Fibroblast of lung (primary cell): ENCODE data around the gene PFDN6. TPM values are rescaled to one million over a fixed set of nuclear protein-coding genes. Genes with fewer than 3 reads are reported as not detected.

ENCODE experiments used
- DNase-seq, 2 donors: peaks; one replicate each; pipeline versions ENCODE4 v3.0.0 to v3.0.0-alpha.2; 2010; ENCODE audit warnings: low read depth in 2 of 2
- H2AFZ ChIP-seq: 2 replicates; pipeline ENCODE4 v1.5.1; 2012; ENCODE audit warnings: low read length, control low read depth, inconsistent platforms
- H3K27ac ChIP-seq: 2 replicates; pipeline ENCODE4 v1.5.1; 2011; ENCODE audit warnings: low read length, control low read depth; ENCODE audit not compliant: insufficient read depth
- H3K27me3 ChIP-seq: 2 replicates; pipeline ENCODE4 v1.5.1; 2011; ENCODE audit warnings: mild to moderate bottlenecking, low read length; ENCODE audit not compliant: control insufficient read depth, insufficient read depth
- H3K36me3 ChIP-seq: 2 replicates; pipeline ENCODE4 v1.5.1; 2011; ENCODE audit warnings: low read length; ENCODE audit not compliant: control insufficient read depth, insufficient read depth
- H3K4me1 ChIP-seq: 2 replicates; pipeline ENCODE4 v1.5.1; 2011; ENCODE audit warnings: low read length; ENCODE audit not compliant: control insufficient read depth, insufficient read depth; ENCODE audit errors: extremely low read depth
- H3K4me2 ChIP-seq: 2 replicates; pipeline ENCODE4 v1.5.1; 2011; ENCODE audit warnings: low read length, control low read depth; ENCODE audit not compliant: insufficient read depth; ENCODE audit errors: extremely low read depth
- H3K4me3 ChIP-seq, 4 experiments: fragments of 200-600 bp in 1 of 4; sonication (generic) in 1 of 4; replicated peaks in 1 of 4; 2 replicates each; pipeline ENCODE4 v1.5.1; 2011 to 2016; ENCODE audit warnings: low read length in 4 of 4, low read depth in 3 of 4, mild to moderate bottlenecking in 3 of 4, control low read depth in 2 of 4, inconsistent platforms in 1 of 4, mixed read lengths in 1 of 4; ENCODE audit not compliant: insufficient read depth in 1 of 4; ENCODE audit errors: control extremely low read depth in 1 of 4
- H3K79me2 ChIP-seq: 2 replicates; pipeline ENCODE4 v1.5.1; 2012; ENCODE audit warnings: mild to moderate bottlenecking, low read length, inconsistent platforms; ENCODE audit not compliant: control insufficient read depth, insufficient read depth
- H3K9ac ChIP-seq: 2 replicates; pipeline ENCODE4 v1.5.1; 2011; ENCODE audit warnings: mild to moderate bottlenecking, low read length, control low read depth; ENCODE audit not compliant: insufficient read depth
- H3K9me3 ChIP-seq: 2 replicates; pipeline ENCODE4 v1.5.1; 2012; ENCODE audit warnings: low read depth, low read length; ENCODE audit not compliant: control insufficient read depth, insufficient read depth
- H4K20me1 ChIP-seq: 2 replicates; pipeline ENCODE4 v1.5.1; 2011; ENCODE audit warnings: low read length; ENCODE audit not compliant: control insufficient read depth, insufficient read depth; ENCODE audit errors: extremely low read depth
- CTCF ChIP-seq, 2 donors: IDR thresholded peaks in 1 of 2; conservative IDR thresholded peaks in 1 of 2; 1 replicate in 1 of 2; 2 replicates in 1 of 2; pipeline ENCODE4 v1.5.1; 2011 to 2012; ENCODE audit warnings: low read length in 2 of 2, control low read depth in 1 of 2, inconsistent platforms in 1 of 2, low read depth in 1 of 2, mild to moderate bottlenecking in 1 of 2
- EZH2 ChIP-seq: IDR thresholded peaks from 2 replicates; pipeline ENCODE4 v1.5.1; 2012; ENCODE audit warnings: low read length, control low read depth, mild to moderate bottlenecking; ENCODE audit errors: missing control alignments
- polyA plus RNA-seq, 2 donors: library from polyadenylated mRNA; depleted of rRNA in 1 of 2; stranded (reverse) in 1 of 2; unstranded in 1 of 2; fragments of >200 nt; gene quantifications; 2 replicates each; pipeline ENCODE4 v1.2.1, GENCODE V29; 2011 to 2012; ENCODE audit warnings: missing spikeins in 1 of 2
- total RNA-seq: library from RNA; depleted of rRNA; stranded (reverse); fragments of >200 nt; gene quantifications from 2 replicates; pipeline ENCODE4 v1.2.1, GENCODE V29; 2014

The PFDN6 gene
- total and polyA plus RNA-seq, 2 donors (not counting 1 experiment from before 2014, with no cell fraction given): 39.8 to 46.7 TPM

DNA sequence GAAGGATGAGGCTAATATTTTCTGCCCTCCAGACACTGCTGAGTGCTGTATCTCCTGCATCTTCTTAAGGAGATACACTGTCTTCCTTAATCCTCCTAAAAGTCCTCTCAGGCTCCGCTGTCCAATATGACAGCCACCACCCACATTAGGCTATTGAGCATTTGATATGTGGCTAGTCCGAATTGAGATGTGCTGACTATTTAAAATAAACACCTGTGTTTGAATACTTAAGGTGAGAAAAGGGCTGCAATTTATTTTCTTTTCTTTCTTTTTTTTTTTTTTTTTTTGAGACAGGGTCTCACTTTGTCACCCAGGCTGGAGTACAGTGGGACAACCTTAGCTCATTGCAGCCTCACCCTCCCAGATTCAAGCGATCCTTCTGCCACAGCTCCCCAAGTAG, 12.5 kb downstream of the PFDN6 start:
- Histone ChIP-seq H3K79me2 (peaks cover 16% of the 10 kb centered on the region), H3K4me3 (no peak overlapping the region), H3K4me2 (no peak overlapping the region), H4K20me1 (no peaks in the 10 kb centered on the region), H3K36me3 (peaks cover 17% of the 10 kb centered on the region), H3K9me3 (no peaks in the 10 kb centered on the region), H2AFZ (no peak overlapping the region), H3K9ac (no peak overlapping the region), H3K27me3 (no peaks in the 10 kb centered on the region), H3K4me1 (peaks cover under 1% of the 10 kb centered on the region), H3K27ac (no peak overlapping the region)
- no peak for DNase-seq
- no peak for TF ChIP-seq EZH2
- no peak for TF ChIP-seq CTCF (conservative IDR thresholded peaks at IDR 0.05 in 1 of 2, IDR thresholded peaks at IDR 0.05 in 1 of 2; ENCODE audit: low read depth in 1 of 2, low read length in 2 of 2)

GRCh38 chr6:33304216-33304615, 14.8 kb downstream of the PFDN6 start:
- Histone ChIP-seq H3K4me3 (no peak overlapping the region), H3K27ac (no peak overlapping the region), H3K36me3 (peaks cover 17% of the 10 kb centered on the region), H3K4me2 (no peak overlapping the region), H2AFZ (no peak overlapping the region), H3K79me2 (peaks cover 18% of the 10 kb centered on the region), H3K4me1 (no peaks in the 10 kb centered on the region), H3K9ac (no peak overlapping the region), H3K27me3 (no peaks in the 10 kb centered on the region), H3K9me3 (no peaks in the 10 kb centered on the region), H4K20me1 (no peaks in the 10 kb centered on the region)
- no peak for TF ChIP-seq CTCF (conservative IDR thresholded peaks at IDR 0.05 in 1 of 2, IDR thresholded peaks at IDR 0.05 in 1 of 2; ENCODE audit: low read depth in 1 of 2, low read length in 2 of 2)
- no peak for TF ChIP-seq EZH2
- DNase-seq: no peak

- no peaks in the 10 kb centered on the region for H3K4me1 ChIP-seq
- no peak overlapping the region for H3K9ac ChIP-seq
- H3K27ac ChIP-seq: no peak overlapping the region
- H3K79me2 ChIP-seq: peaks cover 18% of the 10 kb centered on the region
- H3K4me2 ChIP-seq: no peak overlapping the region
- H3K27me3 ChIP-seq: no peaks in the 10 kb centered on the region
- H3K36me3 ChIP-seq: peaks cover 17% of the 10 kb centered on the region
- no peak overlapping the region for H3K4me3 ChIP-seq
- no peak for TF ChIP-seq EZH2
- no peak for TF ChIP-seq CTCF (conservative IDR thresholded peaks at IDR 0.05 in 1 of 2, IDR thresholded peaks at IDR 0.05 in 1 of 2; ENCODE audit: low read depth in 1 of 2, low read length in 2 of 2)
- no peaks in the 10 kb centered on the region for H4K20me1 ChIP-seq
- H2AFZ ChIP-seq: no peak overlapping the region
- H3K9me3 ChIP-seq: no peaks in the 10 kb centered on the region
- no peak for DNase-seq
Observed at GRCh38 chr6:33305052-33305451, 15.7 kb downstream of the PFDN6 start.
